Right forelimb (tissue), 1 donor: ENCODE results near the gene RNF121.

Experiments
- DNase-seq: peaks from one replicate; pipeline ENCODE4 v3.0.0-alpha.2; 2018

The RNF121 gene

DNA sequence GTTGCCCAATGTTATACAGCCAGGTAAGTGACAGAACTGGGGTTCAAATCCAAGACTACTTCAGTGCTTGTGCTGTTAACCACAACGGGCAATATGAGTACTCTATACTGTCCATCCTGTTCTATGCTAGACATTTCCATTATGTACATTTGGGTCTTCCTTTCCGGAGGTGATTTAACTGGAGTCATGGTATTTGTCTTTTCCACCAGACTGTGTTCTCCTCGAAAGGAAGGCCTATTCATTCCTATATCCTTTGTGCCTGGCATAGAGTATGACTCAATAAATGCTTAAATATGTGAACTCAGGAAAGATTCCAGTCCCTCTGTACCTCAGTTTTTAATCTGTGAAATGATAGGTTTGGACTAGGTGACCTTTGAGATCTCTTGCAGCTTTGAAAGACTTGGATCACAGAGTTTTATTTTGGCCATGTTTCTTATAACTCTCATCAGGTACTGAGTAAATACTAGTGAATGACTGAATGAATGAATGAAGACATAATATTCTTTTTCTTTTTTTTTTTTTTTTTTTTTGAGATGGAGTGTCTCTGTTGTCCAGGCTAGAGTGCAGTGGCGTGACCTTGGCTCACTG, 6.6 kb downstream of the RNF121 start:
- DNase-seq, result no peak

DNA sequence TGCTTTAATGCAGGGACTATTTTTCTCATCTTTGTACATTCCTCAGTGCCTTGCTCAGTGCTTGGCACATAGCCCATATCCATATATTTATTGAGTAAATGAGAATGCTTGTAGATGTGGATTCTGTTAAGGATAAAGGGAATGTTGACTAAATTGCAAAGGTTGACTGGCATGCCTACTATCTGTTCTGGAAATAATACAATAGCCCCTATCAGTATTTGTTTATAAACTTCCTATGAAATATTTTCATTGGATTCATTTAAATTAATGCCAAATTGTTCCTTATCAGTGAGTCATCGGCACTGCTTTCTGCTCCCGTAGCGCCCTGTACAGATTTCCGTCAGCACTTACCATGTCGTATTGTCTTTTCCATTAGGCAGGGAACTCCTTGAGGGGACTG, 8.0 kb downstream of the RNF121 start:
- DNase-seq, result no peak

DNA sequence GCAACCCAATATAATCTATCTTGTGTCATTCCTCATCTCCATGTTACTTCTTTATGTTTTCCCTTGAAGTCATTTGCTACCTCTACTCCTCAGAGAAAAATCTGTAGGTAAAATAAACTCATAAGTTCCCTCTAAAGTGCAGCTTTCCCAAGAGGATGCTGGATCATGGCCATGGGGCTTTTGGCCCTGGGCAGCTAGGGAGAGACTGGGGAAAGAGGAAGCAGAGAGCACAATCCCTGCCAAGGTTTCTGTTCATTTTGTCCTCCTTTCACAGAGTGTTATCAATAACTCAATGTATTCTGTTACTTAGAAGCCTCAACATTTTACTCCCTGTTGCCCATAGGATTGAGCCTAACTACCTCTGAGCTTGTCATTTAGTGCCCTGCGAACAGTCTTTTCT, 9.0 kb downstream of the RNF121 start:
- no peak for DNase-seq

DNA sequence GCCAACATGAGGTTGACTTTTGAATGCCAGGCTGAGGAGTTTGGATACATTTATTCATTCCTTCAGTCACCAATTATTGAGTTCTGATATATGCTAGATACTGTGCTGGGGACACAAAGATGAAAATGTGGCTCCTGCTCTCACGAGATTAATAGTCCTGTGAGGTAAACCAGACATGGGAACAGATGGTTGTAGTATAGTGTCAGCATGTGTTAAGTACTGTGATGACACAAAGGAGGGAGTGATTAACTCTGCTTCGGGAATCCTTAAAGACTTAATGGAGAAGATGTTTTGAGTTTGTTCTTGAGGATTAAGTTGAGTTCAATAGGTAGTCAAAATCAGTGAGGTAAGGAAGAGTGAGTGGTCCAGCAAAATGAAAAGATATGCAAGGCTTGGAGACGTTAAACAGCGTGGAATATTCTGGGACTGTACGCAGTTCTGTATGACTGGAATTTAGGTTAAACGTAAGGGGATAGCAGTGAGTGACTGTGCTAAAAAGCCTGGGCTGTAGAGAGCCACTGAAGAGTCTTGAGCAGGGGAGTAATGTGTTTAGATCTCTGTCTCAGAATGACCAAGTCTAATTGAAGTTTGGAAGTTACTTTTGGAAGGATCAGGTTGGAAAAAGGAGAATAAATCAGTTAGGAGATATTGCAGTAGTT, 11.8 kb downstream of the RNF121 start:
- DNase-seq, result no peak

DNA sequence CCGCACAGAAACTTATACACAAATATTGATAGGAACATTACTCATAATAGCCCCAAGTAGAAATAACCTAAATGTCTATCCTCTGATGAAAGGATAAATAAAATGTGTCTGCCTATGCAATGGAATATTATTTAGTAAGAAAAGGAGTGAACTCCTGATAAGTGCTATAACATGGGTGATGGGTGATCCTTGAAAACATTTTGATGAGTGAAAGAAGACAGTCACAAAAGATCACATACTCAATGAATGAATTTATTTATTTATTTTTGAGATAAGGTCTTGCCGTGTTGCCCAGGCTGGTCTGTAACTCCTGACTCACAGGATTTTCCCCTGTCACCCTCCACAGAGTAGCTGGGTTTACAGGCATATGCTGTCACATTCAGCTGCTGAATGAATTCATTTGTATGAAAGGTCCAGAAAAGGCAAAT, 17.3 kb downstream of the RNF121 start:
- DNase-seq, result no peak

DNA sequence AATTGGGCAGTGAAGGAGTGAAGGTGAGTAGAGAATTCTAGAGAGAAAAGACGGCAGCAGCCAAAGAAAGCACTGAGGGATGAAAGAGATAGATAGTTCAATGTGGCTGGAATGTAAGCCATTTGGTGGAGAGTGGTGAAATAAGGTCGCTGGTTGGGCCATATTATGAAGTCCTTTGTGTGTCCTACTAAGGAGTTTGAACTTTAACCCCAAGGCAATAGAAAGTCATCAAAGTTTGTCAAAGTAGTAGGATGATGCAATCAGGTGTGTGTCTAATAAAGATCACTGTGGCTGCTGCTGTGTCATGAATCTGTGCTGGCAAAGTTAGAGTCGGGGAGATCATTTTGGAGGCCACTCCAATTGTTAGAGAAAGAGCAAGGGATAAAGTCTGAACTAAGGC, 18.7 kb downstream of the RNF121 start:
- no peak for DNase-seq

DNA sequence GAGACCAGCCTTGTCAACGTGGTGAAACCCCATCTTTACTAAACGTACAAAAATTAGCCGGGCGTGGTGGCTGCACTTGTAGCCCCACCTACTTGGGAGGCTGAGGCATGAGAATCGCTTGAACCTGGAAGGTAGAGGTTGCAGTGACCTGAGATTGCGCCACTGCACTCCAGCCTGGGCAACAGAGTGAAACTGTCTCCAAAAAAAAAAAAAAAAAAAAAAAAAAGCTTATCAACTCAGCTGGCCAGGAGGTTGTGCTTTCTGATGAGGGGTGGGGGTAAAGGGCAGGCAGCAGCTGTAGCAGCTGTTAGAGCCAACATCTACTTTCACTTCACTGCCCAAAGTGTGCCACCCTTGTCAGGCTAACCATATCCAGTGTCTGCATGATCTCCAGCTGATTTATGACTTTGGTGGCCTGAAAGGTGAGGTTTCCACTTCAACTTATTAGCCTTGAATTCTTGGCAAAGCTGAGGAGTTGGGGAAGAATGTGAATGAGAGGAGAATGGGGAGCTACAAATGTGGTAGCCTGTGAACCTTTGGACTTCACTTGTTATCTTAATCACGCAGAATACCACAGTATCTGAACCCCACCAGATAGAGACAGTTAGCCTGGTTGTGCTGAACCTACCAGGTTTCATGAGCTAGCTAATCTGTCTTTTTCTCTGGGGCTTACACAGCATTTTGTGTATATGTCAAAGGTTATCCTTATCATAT, 19.6 kb downstream of the RNF121 start:
- DNase-seq, result no peak

DNA sequence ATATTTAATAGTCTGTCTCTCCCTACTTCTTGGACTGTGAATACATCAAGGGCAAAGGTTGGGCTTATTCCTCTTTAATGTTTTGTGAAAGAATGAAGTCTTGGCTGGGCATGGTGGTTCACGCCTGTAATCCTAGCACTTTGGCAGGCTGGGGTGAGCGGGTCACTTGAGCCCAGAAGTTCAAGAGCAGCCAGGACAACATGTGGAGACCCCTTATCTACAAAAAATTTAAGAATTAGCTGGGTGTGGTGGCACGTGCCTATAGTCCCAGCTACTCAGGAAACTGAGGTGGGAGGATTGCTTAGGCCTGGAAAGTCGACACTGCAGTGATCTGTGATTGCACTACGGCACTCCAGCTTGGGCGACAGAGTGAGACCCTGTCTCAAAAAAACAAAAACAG, 20.2 kb downstream of the RNF121 start:
- no peak for DNase-seq

DNA sequence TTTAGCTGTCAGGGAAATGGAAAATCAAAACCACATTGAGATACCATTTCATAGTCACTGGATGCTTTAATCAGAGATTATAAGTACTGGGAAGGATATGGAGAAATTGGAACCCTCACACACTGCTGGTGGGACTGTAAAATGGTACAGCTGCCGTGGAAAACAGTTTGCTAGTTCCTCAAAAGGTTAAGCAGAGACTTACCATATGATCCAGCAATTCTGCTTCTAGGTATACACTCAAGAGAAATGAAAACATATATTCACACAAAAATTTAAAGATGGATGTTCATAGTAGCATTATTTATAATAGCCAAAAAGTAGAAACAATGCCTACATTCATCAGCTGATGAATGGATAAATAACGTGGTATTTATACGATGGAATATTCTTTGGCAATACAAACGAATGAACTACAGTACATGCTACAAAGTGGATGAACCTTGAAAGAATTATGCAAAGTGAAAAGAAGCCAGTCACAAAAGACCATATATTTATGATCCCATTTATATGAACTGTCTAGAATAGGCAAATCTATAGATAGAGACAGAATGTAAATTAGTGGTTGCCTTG, 23.0 kb downstream of the RNF121 start:
- DNase-seq, result no peak

DNA sequence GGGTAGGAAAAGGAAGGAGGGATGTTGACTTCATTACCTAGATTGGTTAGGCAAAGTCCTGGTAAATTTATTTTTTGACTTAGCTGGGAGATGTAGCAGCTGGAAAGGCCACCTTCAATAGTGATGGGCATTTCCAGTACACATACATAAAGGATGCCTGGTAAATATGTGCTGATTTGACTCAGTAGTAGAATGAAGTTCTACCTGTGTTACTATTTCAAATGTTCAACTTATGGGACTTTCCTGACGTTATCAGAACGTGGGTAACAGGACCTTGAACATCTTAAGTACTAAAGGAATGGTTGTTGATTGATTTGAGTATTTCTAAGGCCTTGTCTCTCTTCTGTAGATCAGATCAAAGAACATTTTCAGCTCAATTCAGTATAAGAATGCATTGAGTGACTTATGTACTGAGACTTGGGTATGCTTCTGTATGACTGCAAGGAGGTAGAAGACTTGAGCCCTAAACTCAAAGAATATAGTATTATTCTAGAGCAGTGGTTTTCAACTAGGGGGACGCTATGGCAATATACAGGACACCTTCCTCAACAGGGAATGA, 27.1 kb downstream of the RNF121 start:
- no peak for DNase-seq

DNA sequence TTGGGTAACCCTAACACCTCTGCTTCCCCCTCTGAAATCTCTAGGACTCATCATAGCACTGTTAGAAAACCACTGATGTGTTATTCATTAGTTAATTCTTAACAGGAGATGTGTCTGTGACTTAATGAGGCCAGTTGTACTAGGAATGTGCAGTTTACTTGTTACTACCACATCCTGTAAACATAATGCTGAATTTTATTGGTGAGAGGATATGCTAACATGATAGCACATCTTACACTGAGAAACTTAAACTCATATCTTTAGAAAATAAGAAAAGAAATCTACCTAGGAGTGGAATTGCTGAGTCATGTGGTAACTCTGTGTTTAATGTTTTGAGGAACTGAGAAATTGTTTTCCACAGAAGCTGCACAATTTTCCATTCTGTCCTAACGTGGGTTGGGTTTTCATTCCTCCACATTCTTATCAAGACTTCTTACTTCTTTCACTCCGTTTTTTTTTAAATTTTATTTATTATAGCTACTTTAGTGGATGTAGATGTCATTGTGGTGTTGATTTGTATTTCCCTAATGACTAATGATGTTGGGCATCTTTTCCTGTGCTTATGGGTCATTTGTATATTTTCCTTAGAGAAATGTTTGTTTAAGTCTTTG, 33.7 kb downstream of the RNF121 start:
- no peak for DNase-seq

DNA sequence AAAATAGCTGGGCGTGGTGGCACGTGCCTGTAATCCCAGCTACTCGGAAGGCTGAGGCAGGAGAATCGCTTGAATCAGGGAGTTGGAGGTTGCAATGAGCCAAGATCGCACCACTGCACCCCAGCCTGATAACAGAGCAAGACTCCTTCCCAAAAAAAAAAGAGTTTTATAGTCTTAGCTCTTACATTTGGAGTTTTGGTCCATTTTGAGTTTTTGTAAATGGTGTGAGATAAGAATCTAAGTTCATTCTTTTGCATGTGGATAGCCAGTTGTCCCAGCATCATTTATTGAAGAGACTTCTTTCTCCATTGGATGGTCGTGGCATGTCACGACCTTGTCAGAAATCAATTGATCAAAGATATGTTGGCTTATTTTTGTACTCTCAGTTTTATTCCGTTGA, 34.6 kb downstream of the RNF121 start:
- DNase-seq, result no peak

DNA sequence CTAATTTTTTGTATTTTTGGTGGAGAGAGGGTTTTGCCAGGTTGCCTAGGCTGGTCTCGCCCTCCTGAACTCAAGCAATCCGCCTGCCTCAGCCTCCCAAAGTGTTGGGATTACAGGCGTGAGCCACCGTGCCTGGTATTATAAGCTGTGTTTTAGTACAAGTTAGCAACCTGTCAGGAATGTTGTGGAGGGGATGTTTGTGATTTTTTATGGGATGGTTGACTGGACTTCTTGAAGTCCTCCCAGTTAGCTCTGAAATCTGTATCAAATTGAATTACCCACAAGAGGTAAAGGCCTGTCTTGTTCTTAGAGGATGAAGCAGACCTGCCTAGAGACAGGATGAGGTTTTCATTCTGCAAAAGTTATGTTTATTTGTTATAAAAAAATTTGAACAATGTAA, 35.8 kb downstream of the RNF121 start:
- no peak for DNase-seq

DNA sequence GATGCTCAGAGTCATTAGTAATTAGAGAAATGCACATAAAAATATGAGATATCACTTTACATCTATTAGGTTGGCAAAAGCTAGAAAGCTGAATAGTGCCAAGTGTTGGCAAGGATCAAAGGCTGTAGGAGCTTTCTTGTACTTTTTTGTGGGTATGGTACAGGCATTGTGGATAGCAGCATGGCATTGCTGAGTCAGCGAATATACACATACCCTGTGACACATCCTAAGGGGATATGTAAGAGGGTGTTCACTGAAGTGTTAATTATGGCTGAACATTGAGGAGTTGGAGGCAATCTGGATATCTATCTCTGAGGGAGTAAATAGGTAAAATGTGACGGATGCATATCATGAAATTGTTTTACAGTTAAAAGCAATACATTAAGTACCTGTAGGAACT, 42.8 kb downstream of the RNF121 start:
- no peak for DNase-seq

DNA sequence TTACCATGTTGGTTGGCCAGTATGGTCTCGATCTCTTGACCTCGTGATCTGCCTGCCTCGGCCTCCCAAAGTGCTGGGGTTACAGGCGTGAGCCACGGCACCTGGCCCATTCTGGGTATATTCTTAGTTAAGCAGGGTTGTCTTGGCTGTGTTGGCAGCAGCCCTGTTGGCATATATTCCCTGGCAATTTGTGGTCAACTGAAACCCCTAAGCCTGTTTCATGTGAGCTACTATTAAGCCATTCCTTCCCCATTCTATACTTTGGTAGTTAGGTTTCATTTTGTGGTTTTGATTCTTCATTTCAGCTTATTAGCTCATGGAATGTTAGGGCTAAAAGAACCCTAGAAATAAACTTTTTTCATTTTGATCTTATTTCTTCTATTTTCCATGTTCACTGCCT, 47.7 kb downstream of the RNF121 start:
- DNase-seq, result no peak

DNA sequence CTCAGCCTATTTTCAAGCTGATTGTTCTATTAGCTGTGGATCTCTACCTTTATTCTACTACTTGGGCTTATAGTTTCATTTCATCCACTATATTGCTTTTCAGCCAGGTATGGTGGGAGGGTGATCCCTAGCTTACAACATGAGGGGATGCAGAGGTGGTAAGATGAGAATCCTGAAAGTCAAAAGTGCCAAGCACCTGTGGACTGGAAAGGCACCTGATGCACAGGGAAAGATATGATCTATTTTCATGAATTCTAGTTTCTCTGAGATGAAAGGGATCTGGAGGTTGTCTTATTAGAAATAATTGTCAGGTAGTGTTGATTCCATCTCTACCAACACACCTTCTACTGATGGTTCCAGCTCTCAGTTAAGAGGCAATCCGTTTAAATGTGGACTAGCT, 48.2 kb downstream of the RNF121 start:
- no peak for DNase-seq

DNA sequence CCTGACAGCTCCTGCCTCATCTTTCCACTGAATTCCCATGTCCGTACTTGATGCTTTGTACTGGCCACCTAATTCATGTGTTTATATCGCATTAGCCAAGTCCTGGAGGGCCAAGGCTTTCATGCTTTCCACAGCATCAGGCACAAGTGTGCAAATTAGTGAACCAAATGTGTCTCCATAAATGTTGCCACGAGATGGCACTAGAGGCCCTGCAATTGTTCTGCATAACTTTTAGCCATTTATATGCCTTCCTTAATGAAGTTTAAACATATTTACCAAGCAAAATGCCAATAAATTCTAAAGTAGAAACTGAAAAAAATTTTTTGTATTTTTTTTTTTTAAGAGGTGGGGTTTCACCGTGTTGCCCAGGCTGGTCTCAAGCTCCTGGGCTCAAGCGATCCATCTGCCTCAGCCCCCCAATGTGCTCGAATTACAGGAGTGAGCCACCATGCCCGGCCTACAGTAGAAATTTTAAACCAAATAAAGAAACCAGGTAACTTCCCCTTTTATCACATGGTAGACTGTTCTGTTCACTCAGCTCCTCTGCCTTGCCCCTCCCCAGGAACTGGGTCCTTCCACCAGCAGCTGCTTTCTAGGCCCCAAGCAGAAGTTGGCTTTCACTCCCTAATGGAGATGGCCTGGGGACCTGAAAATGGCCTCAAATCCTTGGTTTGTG, 49.0 kb downstream of the RNF121 start:
- DNase-seq, result no peak

DNA sequence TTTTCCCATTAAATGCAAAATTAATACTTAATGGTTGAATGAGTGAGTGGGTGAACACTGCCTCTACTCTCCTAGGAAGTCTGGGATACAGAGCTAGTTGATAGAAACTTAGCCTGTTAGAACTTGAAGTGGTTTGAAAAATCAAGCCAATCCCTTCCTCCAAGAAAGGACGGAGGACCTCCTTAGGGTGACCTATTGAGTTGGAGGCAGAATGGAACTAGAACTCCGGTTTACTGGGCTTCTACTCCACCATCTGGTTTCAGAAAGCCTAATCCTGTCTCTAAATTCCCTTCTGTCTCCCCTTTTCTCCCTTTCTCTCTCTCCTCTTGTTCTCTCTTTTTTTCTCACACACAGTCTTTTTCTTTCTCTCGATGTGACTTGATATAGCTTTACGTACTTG, 50.2 kb downstream of the RNF121 start:
- DNase-seq, result no peak

DNA sequence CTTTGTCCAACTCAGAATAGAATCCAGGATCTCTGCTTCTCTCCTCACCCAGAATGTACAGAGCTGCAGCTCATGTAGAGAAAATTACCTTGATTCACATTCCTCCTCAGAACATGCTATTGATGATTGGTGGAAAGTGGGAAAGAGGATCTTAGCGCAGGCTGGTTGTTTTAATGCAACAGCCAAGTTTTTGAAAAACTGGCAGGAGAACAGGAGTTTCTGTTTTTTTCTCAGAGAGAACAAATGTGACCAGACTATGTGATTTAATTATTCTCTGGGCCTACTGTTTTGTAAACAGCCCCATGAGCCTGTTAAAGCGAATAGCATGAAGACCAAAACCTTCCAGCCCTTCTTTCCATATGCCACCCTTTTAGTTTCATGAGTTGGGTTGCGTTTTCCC, 50.8 kb downstream of the RNF121 start:
- DNase-seq, result no peak

DNA sequence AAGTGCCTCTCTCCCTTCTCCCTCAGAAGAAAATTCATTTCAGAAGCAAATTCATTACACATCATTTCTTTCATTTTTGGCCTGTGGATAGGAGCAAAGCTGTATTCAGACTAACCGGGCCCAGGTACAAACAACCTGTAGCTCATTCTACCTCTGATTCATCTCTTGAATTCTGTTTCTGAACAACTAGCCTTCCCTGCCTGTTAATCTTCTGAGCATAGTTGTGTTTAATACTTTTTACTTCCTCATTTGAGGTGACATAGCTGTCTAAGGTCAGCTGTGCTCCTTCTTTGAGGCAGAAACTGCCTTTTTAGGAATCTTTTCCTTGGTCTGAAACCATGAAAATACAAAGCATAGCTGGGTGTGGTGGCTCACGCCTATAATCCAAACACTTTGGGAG, 57.3 kb downstream of the RNF121 start:
- no peak for DNase-seq

DNA sequence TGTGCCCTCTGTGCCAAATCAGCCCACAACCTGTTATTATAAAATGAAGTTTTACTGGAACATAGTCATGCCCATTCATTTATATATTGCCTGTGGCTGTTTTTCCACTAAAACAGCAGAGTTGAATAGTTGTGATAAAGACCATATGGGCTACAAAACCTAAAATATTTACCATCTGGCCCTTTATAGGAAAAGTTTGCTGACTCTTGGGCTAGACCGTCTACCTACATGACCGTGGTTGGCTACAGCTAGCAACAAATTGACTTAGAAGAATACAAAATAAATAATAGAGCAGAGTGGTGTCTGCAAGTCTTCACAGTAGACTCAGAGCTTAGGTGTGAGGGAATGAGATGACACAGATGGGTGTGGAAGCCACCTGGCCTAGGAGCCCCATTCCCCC, 58.7 kb downstream of the RNF121 start:
- DNase-seq, result no peak

DNA sequence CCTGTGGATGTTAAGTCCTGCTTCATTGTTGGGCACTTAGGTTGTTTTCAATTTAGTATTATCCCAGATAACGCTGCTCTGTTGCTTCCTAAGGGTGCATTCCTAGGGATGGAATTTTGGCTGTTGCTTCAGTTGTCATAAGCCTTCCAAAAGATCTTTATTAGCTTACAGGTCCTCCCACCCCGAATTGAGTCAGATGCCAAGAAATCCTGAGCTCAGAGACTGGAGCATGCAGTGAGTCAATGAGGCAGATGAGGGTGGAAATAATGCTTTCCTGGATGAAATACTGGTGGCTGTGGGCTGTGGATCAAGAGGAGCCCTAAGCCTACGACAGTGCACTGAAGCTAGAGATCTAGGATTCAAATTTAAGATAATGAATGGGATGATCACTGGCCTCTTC, 59.2 kb downstream of the RNF121 start:
- no peak for DNase-seq

DNA sequence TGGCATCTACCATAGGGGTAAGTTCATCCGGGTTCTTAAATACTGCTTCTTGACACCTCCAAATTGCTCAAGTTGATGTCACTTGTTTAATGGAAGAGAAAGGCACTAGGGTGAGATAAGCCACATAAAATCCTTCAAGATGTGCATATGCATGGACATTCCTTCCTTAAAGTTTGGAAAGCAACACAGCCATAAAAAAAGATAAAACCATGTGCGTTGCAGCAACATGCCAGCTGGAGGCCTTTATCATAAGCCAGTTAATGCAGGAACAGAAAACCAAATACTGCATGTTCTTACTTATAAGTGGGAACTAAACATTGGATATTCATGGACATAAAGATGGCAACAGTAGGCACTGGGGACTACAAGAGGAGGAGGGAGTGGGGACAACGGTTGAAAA, 61.9 kb downstream of the RNF121 start:
- DNase-seq, result no peak
